ENCODE results near the gene PTPRZ1. TPM values are rescaled to one million over a fixed set of nuclear protein-coding genes. Genes with fewer than 3 reads are reported as not detected.

Gene PTPRZ1
- polyA plus RNA-seq, 3 donors, result 1.8 to 5.5 (median 3.1) TPM

- no peak for DNase-seq (ENCODE audit: low read depth in 3 of 3, low spot score in 2 of 3)
Measured at GRCh38 chr7:121945480-121946236, 72.7 kb downstream of the PTPRZ1 start.

DNA sequence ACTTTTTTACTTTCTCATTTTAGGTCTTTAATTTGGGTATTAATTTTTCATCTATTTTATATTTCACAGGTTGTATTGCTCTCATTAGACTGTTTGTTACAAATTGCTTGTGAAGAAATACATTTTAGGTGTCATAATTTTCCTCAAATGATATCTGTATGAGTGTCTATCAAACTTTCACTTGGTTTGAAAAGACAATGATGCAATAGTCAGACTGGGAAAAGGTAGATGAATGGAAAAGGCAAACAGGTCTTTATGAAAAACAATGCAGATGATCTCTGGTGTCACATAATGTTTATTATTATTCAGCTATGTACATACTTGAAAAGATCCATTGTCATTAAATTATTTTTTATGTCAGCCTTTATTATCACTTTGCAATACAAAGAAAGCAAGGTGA is 80.2 kb downstream of the PTPRZ1 start:
- DNase-seq (ENCODE audit: low read depth in 3 of 3, low spot score in 2 of 3), result no peak

- DNase-seq (ENCODE audit: low read depth in 3 of 3, low spot score in 2 of 3), result no peak
Measured at GRCh38 chr7:121953601-121954000, 80.6 kb downstream of the PTPRZ1 start.

- DNase-seq (ENCODE audit: low read depth in 3 of 3, low spot score in 2 of 3), result no peak
Measured at GRCh38 chr7:121954803-121955202, 81.8 kb downstream of the PTPRZ1 start.

GRCh38 chr7:121957626-121958025 is 84.7 kb downstream of the PTPRZ1 start:
- DNase-seq (ENCODE audit: low read depth in 3 of 3, low spot score in 2 of 3), result no peak

- DNase-seq (ENCODE audit: low read depth in 3 of 3, low spot score in 2 of 3), result no peak
Measured at GRCh38 chr7:121960678-121961077, 87.7 kb downstream of the PTPRZ1 start.

- DNase-seq (ENCODE audit: low read depth in 3 of 3, low spot score in 2 of 3), result no peak
Measured at GRCh38 chr7:121961089-121961867, 88.3 kb downstream of the PTPRZ1 start.

- DNase-seq (ENCODE audit: low read depth in 3 of 3, low spot score in 2 of 3), result no peak
Measured at GRCh38 chr7:121966276-121966934, 93.4 kb downstream of the PTPRZ1 start.

DNA sequence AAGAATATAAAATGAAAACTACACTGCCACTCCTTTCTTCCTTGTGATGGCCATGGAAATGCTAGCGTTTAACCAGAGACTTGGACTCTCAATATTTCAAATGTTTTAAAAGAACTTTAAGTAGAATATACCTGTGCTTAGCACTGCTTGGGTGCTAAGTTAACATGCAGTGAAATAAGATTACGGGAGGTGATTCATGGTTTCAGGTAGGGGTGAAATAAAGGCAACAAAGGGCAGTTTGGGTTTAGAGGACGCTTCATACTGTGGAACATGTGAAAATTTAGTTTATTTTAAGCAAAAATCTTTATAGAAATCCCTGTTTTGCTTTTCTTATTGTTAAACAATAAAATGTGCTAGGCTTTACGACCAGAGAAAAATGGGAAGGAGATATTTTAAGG is 94.0 kb downstream of the PTPRZ1 start:
- DNase-seq (ENCODE audit: low read depth in 3 of 3, low spot score in 2 of 3), result no peak

DNA sequence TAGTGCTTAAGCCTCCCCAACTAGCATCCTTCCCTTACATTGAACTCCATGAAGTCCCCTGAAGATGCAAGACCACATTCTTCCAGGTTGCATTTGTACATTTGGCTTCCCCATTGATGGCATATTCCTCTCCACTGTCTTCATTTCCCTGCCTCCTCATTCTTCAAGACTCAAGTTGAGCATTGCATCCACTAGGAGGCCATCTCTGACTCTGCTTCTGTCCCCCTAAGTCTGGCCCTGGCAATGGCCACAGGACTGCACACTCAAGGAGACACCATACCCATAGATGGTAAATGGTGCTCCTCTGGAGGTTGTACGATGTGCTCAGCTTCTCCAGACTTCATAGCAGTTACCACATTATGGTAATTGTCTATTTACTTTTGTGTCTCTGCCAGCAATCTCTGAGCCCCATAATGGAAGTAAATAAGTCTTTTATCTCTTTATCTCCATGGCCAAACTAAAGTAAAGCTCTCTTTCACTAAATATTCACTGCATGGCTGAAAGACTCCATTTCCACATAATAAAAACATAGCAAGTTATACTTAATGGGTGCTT is 112.6 kb downstream of the PTPRZ1 start:
- no peak for DNase-seq (ENCODE audit: low read depth in 3 of 3, low spot score in 2 of 3)

DNA sequence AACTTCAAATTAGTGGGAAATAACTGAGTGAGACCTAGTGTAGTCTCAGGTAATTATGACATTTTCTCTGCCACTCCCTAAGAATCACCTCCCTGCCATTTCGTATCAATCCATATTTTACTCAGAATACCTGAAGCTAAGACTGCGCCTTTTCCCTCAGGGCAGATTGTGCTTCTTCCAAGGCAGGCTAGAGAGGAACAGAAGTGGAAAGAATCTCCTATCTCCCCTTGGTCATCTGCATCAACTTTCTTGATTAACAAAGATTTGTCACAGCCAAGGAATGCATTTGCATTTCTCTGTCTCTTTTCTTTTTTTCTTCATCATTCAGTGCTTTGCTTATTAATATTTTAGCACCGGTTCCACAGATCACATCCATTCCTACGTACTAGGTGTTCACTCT is 119.1 kb downstream of the PTPRZ1 start:
- DNase-seq (ENCODE audit: low read depth in 3 of 3, low spot score in 2 of 3), result no peak

DNA sequence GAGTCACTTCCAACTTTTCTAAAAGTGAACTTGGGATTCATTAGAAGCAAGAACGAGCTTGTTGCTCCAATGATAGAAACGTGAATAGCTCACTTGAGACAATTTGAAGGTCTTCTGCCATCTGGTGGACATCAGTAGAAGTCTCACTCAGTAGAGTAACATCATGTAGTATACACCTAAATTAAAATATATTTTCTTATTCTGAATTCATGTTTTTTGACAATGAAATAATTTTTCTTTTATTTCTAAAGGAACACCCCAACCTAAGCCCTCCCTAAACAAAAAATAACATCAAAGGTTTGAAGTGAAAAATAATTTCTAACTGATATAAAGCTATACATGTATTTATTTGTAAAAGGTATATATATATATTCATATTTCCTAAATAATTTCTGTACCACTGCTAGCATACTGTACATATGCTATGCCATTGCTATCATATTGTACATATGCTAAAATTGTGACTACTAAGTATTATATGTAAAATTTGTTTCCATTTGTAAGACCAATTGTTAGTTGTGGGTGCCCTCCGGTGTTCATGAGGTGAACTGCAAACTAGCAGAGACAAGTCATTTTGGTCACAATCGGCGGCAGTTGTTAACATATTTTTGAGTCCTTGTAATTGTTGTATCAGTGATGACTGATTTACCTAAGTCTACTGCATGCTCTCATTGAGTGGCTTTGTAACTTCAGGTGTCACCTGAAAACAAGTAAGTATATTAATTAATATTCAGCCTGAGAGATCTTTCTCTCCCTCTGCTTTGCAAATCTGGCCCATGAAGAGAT is 121.9 kb downstream of the PTPRZ1 start:
- DNase-seq (ENCODE audit: low read depth in 3 of 3, low spot score in 2 of 3), result peak; percentile 41

DNA sequence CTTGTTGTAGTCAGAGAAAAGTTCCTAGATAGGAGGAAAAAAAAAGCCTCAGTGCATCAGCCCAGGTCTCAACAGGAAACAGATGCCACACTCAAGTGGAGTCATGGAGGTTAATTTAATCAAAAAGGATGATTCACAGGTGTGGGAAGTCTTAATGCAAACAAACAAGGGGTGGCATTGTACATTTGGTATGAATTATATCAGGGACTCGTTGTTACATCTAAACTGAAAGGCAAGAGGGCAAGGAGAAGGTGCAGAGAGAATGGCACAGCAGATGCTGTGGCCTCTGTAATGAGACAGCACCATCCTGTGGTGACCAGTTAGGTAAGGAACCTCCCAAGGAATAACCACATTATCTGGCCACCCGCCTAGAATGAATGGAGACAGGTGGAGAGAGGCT is 133.7 kb downstream of the PTPRZ1 start:
- no peak for DNase-seq (ENCODE audit: low read depth in 3 of 3, low spot score in 2 of 3)

- DNase-seq (ENCODE audit: low read depth in 3 of 3, low spot score in 2 of 3), result no peak
Measured at GRCh38 chr7:122010116-122010515, 137.2 kb downstream of the PTPRZ1 start.

DNA sequence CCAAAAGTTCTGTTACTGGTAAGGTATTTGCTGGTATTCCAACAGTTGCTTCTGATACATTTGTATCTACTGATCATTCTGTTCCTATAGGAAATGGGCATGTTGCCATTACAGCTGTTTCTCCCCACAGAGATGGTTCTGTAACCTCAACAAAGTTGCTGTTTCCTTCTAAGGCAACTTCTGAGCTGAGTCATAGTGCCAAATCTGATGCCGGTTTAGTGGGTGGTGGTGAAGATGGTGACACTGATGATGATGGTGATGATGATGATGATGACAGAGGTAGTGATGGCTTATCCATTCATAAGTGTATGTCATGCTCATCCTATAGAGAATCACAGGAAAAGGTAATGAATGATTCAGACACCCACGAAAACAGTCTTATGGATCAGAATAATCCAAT is 140.1 kb downstream of the PTPRZ1 start:
- DNase-seq (ENCODE audit: low read depth in 3 of 3, low spot score in 2 of 3), result no peak

GRCh38 chr7:122013630-122014029 is 140.7 kb downstream of the PTPRZ1 start:
- DNase-seq (ENCODE audit: low read depth in 3 of 3, low spot score in 2 of 3), result no peak

GRCh38 chr7:122014697-122015096 is 141.7 kb downstream of the PTPRZ1 start:
- no peak for DNase-seq (ENCODE audit: low read depth in 3 of 3, low spot score in 2 of 3)

DNA sequence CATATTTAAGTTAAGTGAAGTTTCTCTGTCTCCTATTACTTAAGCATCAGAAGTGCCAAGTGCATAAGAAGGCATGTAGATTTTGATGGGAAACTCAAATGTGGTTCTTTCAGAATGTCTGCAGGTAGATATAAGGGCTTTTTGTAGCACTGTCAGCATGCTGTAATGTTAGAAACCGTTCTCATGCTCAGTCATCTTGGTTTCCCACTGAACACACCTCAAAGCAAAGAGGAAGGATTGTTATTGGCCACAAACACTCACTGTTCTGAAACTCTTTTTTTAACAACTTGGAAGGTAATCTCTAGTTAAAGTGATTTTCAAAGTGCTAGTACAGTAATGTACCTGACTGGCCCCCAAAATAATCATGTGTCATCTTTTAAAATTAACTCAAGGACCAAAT is 145.1 kb downstream of the PTPRZ1 start:
- DNase-seq (ENCODE audit: low read depth in 3 of 3, low spot score in 2 of 3), result no peak

DNA sequence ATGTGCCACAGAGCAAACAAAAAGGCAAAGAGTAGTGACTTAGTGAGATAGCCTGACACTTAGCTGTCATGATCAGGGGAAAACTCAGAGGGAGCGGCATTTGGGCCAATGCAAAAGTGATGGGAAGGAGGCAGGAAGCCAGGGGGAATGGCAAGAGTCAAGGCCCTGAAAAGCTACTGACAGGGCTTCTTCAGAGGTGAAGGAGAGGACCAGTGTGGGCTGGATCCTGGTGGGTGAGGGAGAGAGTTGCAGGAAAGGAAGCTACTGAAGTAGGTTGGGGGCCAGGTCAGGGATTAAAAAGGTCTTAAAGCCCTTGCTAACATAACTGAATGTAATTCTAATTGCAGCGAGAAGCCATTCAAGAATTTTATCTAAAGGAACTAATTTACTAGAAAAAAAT is 154.1 kb downstream of the PTPRZ1 start:
- DNase-seq (ENCODE audit: low read depth in 3 of 3, low spot score in 2 of 3), result no peak

DNA sequence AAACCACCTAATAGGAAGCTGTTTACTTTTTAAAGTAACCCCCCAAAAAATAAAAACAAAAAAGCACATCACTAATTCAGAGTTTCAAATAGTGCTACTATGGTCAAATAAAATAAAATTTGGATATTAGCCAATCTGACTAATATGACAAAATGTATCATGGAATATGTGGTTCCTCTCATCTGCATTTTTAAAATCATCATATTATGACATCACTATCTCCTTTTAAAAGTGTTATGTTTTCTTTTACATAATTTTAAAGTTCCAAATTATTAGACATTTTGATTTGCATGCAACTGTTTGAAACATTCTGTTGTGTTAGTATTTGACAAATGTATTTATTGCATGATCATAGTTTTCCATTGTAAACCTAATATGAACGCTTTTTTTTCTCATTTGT is 160.7 kb downstream of the PTPRZ1 start:
- no peak for DNase-seq (ENCODE audit: low read depth in 3 of 3, low spot score in 2 of 3)

- DNase-seq (ENCODE audit: low read depth in 3 of 3, low spot score in 2 of 3), result no peak
Measured at GRCh38 chr7:122035876-122036275, 162.9 kb downstream of the PTPRZ1 start.

All from right renal cortex interstitium (tissue), 3 donors.